K562 (cell line): ENCODE data around the gene SCN8A. TPM values are rescaled to one million over a fixed set of nuclear protein-coding genes. Genes with fewer than 3 reads are reported as not detected.
A peak's percentile ranks its signal among the peaks of the same experiment; 100 is the strongest.

ENCODE experiments used
- ATAC-seq: fragments of 200-7000 bp; cut with Tn5 transposase; 3 replicates; pipeline ENCODE4 v1.9.1; 2020; ENCODE audit warnings: moderate library complexity
- BruUV-seq: library from RNA; stranded (reverse); fragments of 400-500 nt; replicated peaks from 2 replicates; lab custom pipeline; 2021; lab: Mats Ljungman, UMichigan
- CTCF ChIA-PET: fragments of 300-600 bp; formaldehyde crosslinking; extraction: SDS; loops from one replicate; lab custom pipeline; 2021; ENCODE audit warnings: low intra/inter-chr PET ratio; lab: Yijun Ruan, JAX
- POLR2A ChIA-PET: fragments of 300-600, 350-650 bp; sonication (Branson Sonifier 250); formaldehyde crosslinking; extraction: SDS; loops from one replicate; lab custom pipeline; 2021; ENCODE audit warnings: antibody characterized with exemption, inconsistent platforms; lab: Yijun Ruan, JAX
- DNase-seq, 4 experiments: peaks; one replicate each; pipeline versions ENCODE4 v3.0.0 to v3.0.0-alpha.2; 2011 to 2018; ENCODE audit warnings: low spot score in 3 of 4, mixed read lengths in 3 of 4; ENCODE audit errors: extremely low read depth in 1 of 4
- FAIRE-seq: peaks from 2 replicates; lab custom pipeline; 2011; peaks lifted over from hg19 to GRCh38; lab: Jason Lieb, UNC
- H2AFZ ChIP-seq: 2 replicates; pipeline ENCODE4 v1.6.0; 2011; ENCODE audit warnings: low read depth, low read length, control low read depth, inconsistent platforms
- H3K27ac ChIP-seq: fragments of 200-600 bp; 3 replicates; pipeline ENCODE4 v1.8.0; 2011; ENCODE audit warnings: low read depth, mild to moderate bottlenecking, control low read depth, inconsistent platforms, low read length, moderate library complexity, mixed read lengths; ENCODE audit errors: extremely low read depth
- H3K27me3 ChIP-seq, 2 experiments: fragments of 300-600 bp in 1 of 2; 2 replicates in 1 of 2; 3 replicates in 1 of 2; pipeline versions ENCODE4 v1.6.0 to v1.8.0; 2011; ENCODE audit warnings: inconsistent platforms in 2 of 2, low read length in 2 of 2, mild to moderate bottlenecking in 1 of 2, mixed read lengths in 1 of 2, moderate library complexity in 1 of 2; ENCODE audit not compliant: control insufficient read depth in 2 of 2, insufficient read depth in 2 of 2
- H3K36me3 ChIP-seq: fragments of 300-600 bp; 3 replicates; pipeline ENCODE4 v1.8.0; 2011; ENCODE audit warnings: mild to moderate bottlenecking, low read length, inconsistent platforms; ENCODE audit not compliant: control insufficient read depth, insufficient read depth
- H3K4me1 ChIP-seq, 2 experiments: fragments of 200-600 bp in 1 of 2; replicated peaks in 1 of 2; 2 replicates in 1 of 2; 3 replicates in 1 of 2; pipeline versions ENCODE4 v1.5.1 to v1.8.0; 2011; ENCODE audit warnings: inconsistent platforms in 2 of 2, low read length in 2 of 2, mild to moderate bottlenecking in 1 of 2, mixed read lengths in 1 of 2, moderate library complexity in 1 of 2; ENCODE audit not compliant: control insufficient read depth in 2 of 2, insufficient read depth in 2 of 2
- H3K4me2 ChIP-seq: 2 replicates; pipeline ENCODE4 v1.6.1; 2011; ENCODE audit warnings: low read length, control low read depth, inconsistent platforms, mixed read lengths; ENCODE audit not compliant: insufficient read depth
- H3K4me3 ChIP-seq: fragments of 200-600 bp; sonication (generic), shearing (Covaris generic); 2 replicates; pipeline ENCODE4 v1.5.1; 2016; ENCODE audit warnings: control low read depth, inconsistent platforms
- H3K79me2 ChIP-seq: fragments of 200-600 bp; 3 replicates; pipeline ENCODE4 v1.8.0; 2011; ENCODE audit warnings: low read length, inconsistent platforms; ENCODE audit not compliant: control insufficient read depth, insufficient read depth
- H3K9ac ChIP-seq, 2 experiments: 2 replicates each; pipeline versions ENCODE4 v1.6.0 to v1.6.1; 2011; ENCODE audit warnings: low read depth in 2 of 2, low read length in 2 of 2, control low read depth in 1 of 2, inconsistent platforms in 1 of 2, mild to moderate bottlenecking in 1 of 2, mixed read lengths in 1 of 2; ENCODE audit not compliant: insufficient read depth in 1 of 2
- H3K9me1 ChIP-seq: one replicate; pipeline ENCODE4 v1.6.0; 2011; ENCODE audit warnings: inconsistent platforms, mild to moderate bottlenecking, low read length, moderate library complexity; ENCODE audit not compliant: control insufficient read depth, insufficient read depth
- H3K9me3 ChIP-seq: replicated peaks from 2 replicates; pipeline ENCODE4 v1.5.1; 2011; ENCODE audit warnings: low read depth, low read length, inconsistent platforms; ENCODE audit not compliant: control insufficient read depth, insufficient read depth
- H4K20me1 ChIP-seq: replicated peaks from 2 replicates; pipeline ENCODE4 v1.6.1; 2011; ENCODE audit warnings: low read length, inconsistent platforms, mixed read lengths; ENCODE audit not compliant: control insufficient read depth, insufficient read depth
- SMARCA5 ChIP-seq: fragments of 450-650 bp; IDR thresholded peaks from 2 replicates; pipeline ENCODE4 v1.6.1; 2016
- ZFP36 ChIP-seq: fragments of 150-350 bp; IDR thresholded peaks from 2 replicates; pipeline ENCODE4 v1.6.1; 2018; ENCODE audit warnings: low read length, low read depth; ENCODE audit not compliant: partially characterized antibody
- ZNF77 ChIP-seq: fragments of 250-450 bp; sonication (Bioruptor Pico); IDR thresholded peaks from 2 replicates; pipeline ENCODE4 v1.5.0; 2020
- WGBS: fragments of 100-300 bp; shearing (Covaris generic); methylation state at CpG from one replicate; pipeline ENCODE4 v1.1.6; 2016; ENCODE audit warnings: low coverage, mixed read lengths; ENCODE audit not compliant: insufficient coverage; ENCODE audit errors: missing lambda C conversion rate; 5-methylcytosine and 5-hydroxymethylcytosine counted together
- in situ Hi-C: fragments of 300-500 bp; cut with MboI; formaldehyde crosslinking; loops from 4 replicates; pipeline ENCODE4 v1.15.0; 2018; ENCODE audit warnings: inconsistent platforms, mixed read lengths
- intact Hi-C: fragments of 100-400 bp; cut with micrococcal nuclease; formaldehyde crosslinking; loops from 2 replicates; pipeline ENCODE4 v1.14.2; 2022
- polyA plus RNA-seq, 8 experiments: library from polyadenylated mRNA; depleted of rRNA in 4 of 8; stranded (reverse) in 5 of 8; unstranded in 3 of 8; fragments of >200 nt; fragmentation: Nextera tagmentation in 2 of 8; fragmentation: Illumina TruSeq in 1 of 8; extraction: Ambion mirVana in 2 of 8; extraction: Trizol in 1 of 8; gene quantifications; 2 replicates each; pipeline versions ENCODE4 v1.2.1 to v1.2.3, GENCODE V29; 2011 to 2014; ENCODE audit warnings: inconsistent platforms in 1 of 8, missing spikeins in 1 of 8
- total RNA-seq, 7 experiments: library from RNA; depleted of rRNA in 6 of 7; stranded (reverse); fragments of >200 nt in 6 of 7; fragmentation: Illumina TruSeq in 2 of 7; extraction: Trizol in 2 of 7; gene quantifications; 2 replicates each; pipeline versions ENCODE4 v1.2.1 to v1.2.3, GENCODE V29; 2011 to 2021; ENCODE audit warnings: low replicate concordance in 1 of 7
- TF ChIP-seq, protein P1 (sequence below): fragments of 450-650 bp; IDR thresholded peaks from 2 replicates; pipeline ENCODE4 v1.6.1; 2016; ENCODE audit warnings: low read depth, mild to moderate bottlenecking, moderate library complexity
- TF ChIP-seq, protein P2 (sequence below): IDR thresholded peaks from 2 replicates; pipeline ENCODE4 v1.6.1; 2016; ENCODE audit warnings: missing genetic modification characterization, missing compliant biosample characterization

Gene SCN8A
- total and polyA plus RNA-seq, 9 of the 15 experiments (the other 6 are each of a cell fraction or from before 2014, with no cell fraction given) = 0.03 to 0.29 (median 0.15) TPM; not detected in 1

DNA sequence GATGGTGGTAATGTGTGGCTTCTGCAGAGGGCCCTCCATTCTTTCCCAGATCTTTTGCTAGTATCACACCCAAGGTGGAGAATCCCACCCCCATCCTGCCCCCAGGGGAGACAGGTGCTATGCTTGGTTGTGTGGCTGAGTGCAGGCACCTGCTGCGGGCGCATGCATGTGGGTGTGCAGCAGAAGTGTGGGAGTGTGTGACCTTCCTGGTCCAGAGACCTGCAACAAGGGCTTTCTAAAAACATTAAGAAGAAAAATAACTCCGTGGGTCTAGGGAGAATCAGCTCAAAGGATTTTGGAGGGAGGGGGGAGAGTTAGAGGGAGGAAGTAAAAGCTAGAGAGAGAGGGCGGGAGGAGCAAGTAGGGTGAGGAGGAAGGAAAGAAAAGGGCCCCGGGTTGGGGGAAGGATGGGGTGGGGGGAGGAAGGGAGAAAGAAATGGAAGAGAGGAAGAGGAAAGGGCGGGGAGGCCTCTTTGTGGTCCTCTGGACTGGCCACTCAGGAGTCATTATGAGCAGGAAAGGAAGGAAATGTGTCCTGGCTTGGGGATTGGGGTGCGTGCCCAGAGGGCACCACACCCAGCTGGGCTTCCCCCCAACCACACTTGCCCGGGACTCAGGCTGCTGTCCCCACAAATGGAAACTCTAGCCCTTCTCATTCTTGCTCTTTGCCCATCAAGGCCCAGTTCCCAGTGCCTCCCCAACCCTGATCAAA is 260.5 kb downstream of the SCN8A start:
- WGBS = 2% methylated on average over 6 of the region's 8 CpGs

More for the DNA sequence above, 260.5 kb downstream of the SCN8A start:
- Histone ChIP-seq H3K79me2 (no peaks in the 10 kb centered on the region), H3K4me2 (no peak overlapping the region), H3K36me3 (no peaks in the 10 kb centered on the region), H3K27me3 (peaks cover 28 to 56% of the 10 kb centered on the region in 2 experiments; a peak in 4 of 5 replicates), H3K4me1 (peaks cover 0 to 21% of the 10 kb centered on the region in 2 experiments; a peak in 3 of 5 replicates), H4K20me1 (peaks cover 14% of the 10 kb centered on the region; the same call in 1 of the 2 replicates), H3K9ac (peak overlapping the region in 1 of 2 experiments; percentile 58; a peak in 1 of 4 replicates), H2AFZ (no peak overlapping the region), H3K27ac (no peak overlapping the region), H3K9me3 (no peaks in the 10 kb centered on the region), H3K9me1 (no peaks in the 10 kb centered on the region), H3K4me3 (no peak overlapping the region)
- ATAC-seq (no peak), FAIRE-seq (no peak), DNase-seq (no peak)
- TF ChIP-seq, protein P1, sequence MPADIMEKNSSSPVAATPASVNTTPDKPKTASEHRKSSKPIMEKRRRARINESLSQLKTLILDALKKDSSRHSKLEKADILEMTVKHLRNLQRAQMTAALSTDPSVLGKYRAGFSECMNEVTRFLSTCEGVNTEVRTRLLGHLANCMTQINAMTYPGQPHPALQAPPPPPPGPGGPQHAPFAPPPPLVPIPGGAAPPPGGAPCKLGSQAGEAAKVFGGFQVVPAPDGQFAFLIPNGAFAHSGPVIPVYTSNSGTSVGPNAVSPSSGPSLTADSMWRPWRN = no peak
- TF ChIP-seq SMARCA5 (no peak), ZFP36 (no peak), ZNF77 (CRISPR knock-in tag) (no peak)
- TF ChIP-seq, protein P2, sequence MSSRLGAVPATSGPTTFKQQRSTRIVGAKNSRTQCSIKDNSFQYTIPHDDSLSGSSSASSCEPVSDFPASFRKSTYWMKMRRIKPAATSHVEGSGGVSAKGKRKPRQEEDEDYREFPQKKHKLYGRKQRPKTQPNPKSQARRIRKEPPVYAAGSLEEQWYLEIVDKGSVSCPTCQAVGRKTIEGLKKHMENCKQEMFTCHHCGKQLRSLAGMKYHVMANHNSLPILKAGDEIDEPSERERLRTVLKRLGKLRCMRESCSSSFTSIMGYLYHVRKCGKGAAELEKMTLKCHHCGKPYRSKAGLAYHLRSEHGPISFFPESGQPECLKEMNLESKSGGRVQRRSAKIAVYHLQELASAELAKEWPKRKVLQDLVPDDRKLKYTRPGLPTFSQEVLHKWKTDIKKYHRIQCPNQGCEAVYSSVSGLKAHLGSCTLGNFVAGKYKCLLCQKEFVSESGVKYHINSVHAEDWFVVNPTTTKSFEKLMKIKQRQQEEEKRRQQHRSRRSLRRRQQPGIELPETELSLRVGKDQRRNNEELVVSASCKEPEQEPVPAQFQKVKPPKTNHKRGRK (tag) = 0 out of 2 replicates have a peak, but pooled peaks have one; percentile 33
- CTCF ChIA-PET = interaction anchor here (0.5 kb wide), 1 partner anchor 23 kb away, joined by 5 read pairs; no protein-coding TSS in a partner anchor
- POLR2A ChIA-PET = interaction anchor here (0.6 to 0.7 kb wide), 2 partner anchors 212 to 299 kb away, joined by 3 to 5 read pairs; no protein-coding TSS in a partner anchor
- in situ Hi-C loops = no loop called here
- intact Hi-C loops = no loop called here
- no TSS peak for BruUV-seq
